ENCODE data around the gene DLX4.

GRCh38 chr17:49990921-49991320 is 21.9 kb downstream of the DLX4 start:
- no peak for TF ChIP-seq CTCF (conservative IDR thresholded peaks at IDR 0.05; ENCODE audit: low read depth, low read length)
- TF ChIP-seq POLR2A (IDR thresholded peaks at IDR 0.05; ENCODE audit: low read depth, low read length), result no peak
- no peak for TF ChIP-seq RAD21 (IDR thresholded peaks at IDR 0.05; ENCODE audit: low read length)
- TF ChIP-seq SMC3 (IDR thresholded peaks at IDR 0.05; ENCODE audit: low read depth, low read length), result no peak
- no peak for TF ChIP-seq MAZ (IDR thresholded peaks at IDR 0.05; ENCODE audit: borderline replicate concordance, low read depth, low read length)
- TF ChIP-seq, protein P1, sequence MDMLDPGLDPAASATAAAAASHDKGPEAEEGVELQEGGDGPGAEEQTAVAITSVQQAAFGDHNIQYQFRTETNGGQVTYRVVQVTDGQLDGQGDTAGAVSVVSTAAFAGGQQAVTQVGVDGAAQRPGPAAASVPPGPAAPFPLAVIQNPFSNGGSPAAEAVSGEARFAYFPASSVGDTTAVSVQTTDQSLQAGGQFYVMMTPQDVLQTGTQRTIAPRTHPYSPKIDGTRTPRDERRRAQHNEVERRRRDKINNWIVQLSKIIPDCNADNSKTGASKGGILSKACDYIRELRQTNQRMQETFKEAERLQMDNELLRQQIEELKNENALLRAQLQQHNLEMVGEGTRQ (IDR thresholded peaks at IDR 0.05; ENCODE audit: low read depth, low read length), result no peak
- TF ChIP-seq MXI1 (IDR thresholded peaks at IDR 0.05; ENCODE audit: borderline replicate concordance, low read depth, low read length), result no peak
- TF ChIP-seq FOS (IDR thresholded peaks at IDR 0.05; ENCODE audit: low read depth, low read length), result no peak
- TF ChIP-seq MAFK (IDR thresholded peaks at IDR 0.05; ENCODE audit: low read depth, low read length), result no peak
- no peak for TF ChIP-seq RCOR1 (IDR thresholded peaks at IDR 0.05; ENCODE audit: insufficient replicate concordance, low read length)
- TF ChIP-seq CEBPB (IDR thresholded peaks at IDR 0.05; ENCODE audit: low read depth, low read length), result no peak
- no peak for TF ChIP-seq BHLHE40 (IDR thresholded peaks at IDR 0.05; ENCODE audit: low read depth, low read length)
- no peak for TF ChIP-seq RFX5 (IDR thresholded peaks at IDR 0.05; ENCODE audit: low read depth, low read length)
- TF ChIP-seq, protein P2, sequence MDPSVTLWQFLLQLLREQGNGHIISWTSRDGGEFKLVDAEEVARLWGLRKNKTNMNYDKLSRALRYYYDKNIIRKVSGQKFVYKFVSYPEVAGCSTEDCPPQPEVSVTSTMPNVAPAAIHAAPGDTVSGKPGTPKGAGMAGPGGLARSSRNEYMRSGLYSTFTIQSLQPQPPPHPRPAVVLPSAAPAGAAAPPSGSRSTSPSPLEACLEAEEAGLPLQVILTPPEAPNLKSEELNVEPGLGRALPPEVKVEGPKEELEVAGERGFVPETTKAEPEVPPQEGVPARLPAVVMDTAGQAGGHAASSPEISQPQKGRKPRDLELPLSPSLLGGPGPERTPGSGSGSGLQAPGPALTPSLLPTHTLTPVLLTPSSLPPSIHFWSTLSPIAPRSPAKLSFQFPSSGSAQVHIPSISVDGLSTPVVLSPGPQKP (IDR thresholded peaks at IDR 0.05; ENCODE audit: borderline replicate concordance, low read depth, low read length), result no peak

Measured in IMR-90 (cell line).